ENCODE results near the gene GNPTG.
A peak's percentile ranks its signal among the peaks of the same experiment; 100 is the strongest.

GNPTG gene

GRCh38 chr16:1401758-1402154 is 50.0 kb downstream of the GNPTG start:
- DNase-seq: no peak

DNA sequence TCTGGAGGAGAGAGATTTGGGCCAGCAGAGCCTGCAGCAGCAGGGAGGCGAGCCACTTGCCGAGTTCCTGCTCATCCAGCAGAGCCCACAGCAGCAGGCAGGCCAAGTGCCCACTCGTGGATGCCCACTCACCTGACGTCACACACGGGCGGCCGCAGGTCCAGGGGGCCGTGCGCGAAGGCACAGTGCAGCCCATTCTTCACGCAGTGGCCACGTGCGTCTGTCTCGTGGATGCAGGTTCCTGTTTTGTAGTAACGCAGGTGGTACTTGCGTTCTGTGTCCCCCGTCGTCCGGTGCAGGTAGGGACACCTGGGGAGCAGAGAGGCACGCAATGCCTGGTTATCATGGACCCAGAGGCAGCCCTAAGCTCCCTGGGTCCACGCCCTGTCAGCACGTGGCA is 51.3 kb downstream of the GNPTG start:
- no peak for DNase-seq

GRCh38 chr16:1403733-1404132 is 52.0 kb downstream of the GNPTG start:
- no peak for DNase-seq

DNA sequence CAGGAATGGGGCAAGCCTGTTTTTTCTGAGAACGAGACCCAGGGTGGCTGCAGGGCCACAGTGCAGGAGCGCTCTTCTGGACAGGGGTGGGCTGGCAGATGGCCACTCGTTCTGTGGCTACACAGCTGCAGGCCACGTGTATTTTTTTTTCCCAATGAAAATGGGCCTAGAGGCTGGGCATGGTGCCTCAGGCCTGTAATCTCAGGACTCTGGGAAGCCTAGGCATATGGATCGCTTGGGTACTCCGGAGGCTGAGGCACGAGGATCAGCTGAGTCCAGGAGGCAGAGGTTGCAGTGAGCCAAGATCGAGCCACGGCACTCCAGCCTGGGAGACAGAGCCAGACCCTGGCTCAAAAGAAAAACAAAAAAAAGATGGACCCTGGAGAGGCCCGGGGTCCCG is 56.0 kb downstream of the GNPTG start:
- no peak for DNase-seq

DNA sequence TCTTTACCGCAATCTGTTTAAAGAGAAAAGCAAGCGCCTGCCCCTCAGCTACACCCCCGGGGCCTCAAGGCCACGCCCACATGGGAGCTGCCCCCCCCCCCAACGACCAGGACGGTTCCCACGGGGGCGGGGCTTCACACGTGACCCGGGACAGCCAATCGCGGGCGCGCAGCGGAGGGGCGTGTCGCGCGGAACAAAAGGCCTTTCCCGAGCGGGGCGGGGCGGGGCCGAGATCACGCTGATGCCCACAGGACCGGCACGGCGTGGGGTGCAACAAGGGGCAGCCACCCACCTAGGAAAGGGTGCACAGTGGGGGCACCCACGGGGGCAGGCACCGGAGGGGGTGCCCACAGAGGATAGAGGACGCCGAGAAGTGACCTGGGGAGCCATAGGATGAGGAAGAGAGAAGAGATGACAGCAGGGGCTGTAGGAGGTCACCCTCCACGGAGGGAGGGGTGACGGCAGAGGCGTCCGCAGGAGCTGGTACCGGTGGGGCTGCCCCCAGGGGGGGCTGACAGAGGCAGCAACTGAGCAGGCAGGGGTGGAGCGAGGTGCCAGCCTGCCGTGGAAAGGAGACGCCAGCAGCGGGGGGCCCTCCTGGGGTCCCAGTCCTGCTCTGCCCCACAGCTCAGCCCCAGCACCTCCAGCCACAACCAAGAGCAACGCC is 56.6 kb downstream of the GNPTG start:
- peak; percentile 97 to 98 for DNase-seq

DNA sequence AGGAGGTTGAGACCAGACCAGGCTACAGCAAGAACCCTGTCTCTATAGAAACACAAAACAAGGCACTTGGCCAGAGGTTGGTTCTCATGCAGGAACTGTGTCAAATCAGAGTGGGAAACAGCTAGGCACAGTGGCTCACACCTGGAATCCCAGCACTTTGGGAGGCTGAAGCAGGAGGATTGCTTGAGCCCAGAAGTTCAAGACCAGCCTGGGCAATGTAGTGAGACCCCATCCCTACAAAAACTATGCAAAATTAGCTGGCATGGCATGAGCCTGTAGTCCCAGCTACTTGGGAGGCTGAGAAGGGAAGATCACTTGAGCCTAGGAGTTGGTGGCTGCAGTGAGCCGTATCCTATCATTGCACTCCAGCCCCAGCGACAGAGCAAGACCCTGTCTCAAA is 61.1 kb downstream of the GNPTG start:
- no peak for DNase-seq

Measured in stimulated activated CD4-positive, alpha-beta T cell treated with anti-CD3 and anti-CD28 coated beads, Interleukin-2, amount 100 ng/mL, for 24 hours (primary cell).